Measurements from ENCODE around the gene USP16.

USP16 gene

DNA sequence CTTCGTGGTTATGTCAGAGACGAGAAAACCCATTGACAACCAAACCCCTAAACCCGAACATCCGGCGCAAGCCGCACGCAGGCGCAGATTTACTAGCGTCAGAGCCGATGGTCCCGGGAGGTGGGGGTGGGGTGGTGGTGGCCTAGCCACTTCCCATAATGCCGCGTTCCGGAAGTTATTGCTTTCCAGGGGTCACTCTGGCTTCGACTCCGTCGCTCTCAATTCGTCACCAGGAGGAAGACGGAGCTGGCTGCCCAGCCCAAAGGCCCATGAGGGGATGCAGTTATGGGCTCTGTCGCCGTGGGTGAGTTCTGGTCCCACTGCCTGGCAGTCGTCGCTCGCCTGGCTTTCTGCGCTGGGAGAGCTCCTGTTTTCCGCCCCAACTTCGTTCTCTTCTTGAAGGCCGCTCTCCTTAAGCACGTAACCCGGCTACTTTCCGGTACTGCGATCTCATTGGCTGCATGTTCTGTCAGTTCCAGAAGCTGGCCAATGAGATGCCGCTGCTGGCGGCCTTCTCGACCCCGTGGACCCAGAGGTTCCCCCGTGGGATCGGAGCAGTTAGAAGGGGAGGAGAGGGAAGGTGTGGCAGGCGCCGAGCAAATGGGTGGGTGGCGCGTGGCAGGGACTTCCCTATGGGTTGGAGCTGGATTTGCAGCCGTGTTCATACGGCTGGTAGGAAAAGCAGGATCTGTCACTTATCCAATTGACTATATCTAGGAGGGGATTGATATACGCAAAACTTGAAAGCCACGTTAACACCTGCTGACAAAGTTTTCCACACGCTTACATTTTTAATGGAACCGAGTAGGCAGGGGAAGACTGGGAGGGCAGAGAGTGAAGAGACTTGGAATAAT is at the start of gene USP16:
TSS of gene USP16 (plus strand) at position 195 of the 854 bp plus-strand sequence. CDS start 3,246 bp downstream, outside the sequence.
- Histone ChIP-seq H3K27ac (ENCODE audit: low read length) (peak within 1 kb of the TSS; percentile 87), H3K4me1 (ENCODE audit: low read length) (peaks cover 10% of the 10 kb centered on the region; the same call in 1 of the 2 replicates), H3K36me3 (replicated peaks; ENCODE audit: low read depth, low read length) (peaks cover 5% of the 10 kb centered on the region), H3K27me3 (ENCODE audit: low read depth, low read length) (no peaks in the 10 kb centered on the region), H4K20me1 (ENCODE audit: insufficient read depth, low read length) (no peaks in the 10 kb centered on the region), H3K4me2 (ENCODE audit: low read length) (peak within 1 kb of the TSS; percentile 95), H3K9me3 (ENCODE audit: insufficient read depth, low read length) (no peaks in the 10 kb centered on the region), H2AFZ (ENCODE audit: low read depth, low read length) (peak within 1 kb of the TSS; percentile 87), H3K4me3 (ENCODE audit: low read length) (peak within 1 kb of the TSS; percentile 99), H3K9ac (ENCODE audit: low read length) (peak within 1 kb of the TSS; percentile 90), H3K79me2 (ENCODE audit: low read length) (peaks cover 52% of the 10 kb centered on the region)
- no peak for TF ChIP-seq CTCF (IDR thresholded peaks at IDR 0.05; ENCODE audit: low read depth, low read length)

DNA sequence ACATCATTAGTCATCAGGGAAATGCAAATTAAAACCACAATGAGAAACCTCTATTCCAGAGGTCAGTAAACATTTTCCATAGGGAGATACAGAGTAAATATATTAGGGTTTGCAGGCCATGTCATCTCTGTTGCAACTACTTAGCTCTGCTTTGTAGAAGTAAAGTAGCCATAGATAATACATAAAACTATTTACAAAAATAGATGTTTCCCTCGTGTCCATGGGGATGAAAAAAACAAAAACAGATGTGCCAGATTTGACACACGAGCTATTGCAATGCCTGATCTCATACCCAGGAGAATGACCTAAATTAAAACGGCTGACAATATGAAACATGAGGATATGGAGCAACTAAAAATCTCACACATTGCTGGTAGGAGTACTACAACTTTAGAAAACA is 49.1 kb upstream of the USP16 start:
- no peak overlapping the region for H3K4me2 ChIP-seq (ENCODE audit: low read length)
- no peak overlapping the region for H3K27ac ChIP-seq (ENCODE audit: low read length)
- no peak overlapping the region for H3K4me3 ChIP-seq (ENCODE audit: low read length)
- H2AFZ ChIP-seq (ENCODE audit: low read depth, low read length), result no peak overlapping the region
- H3K4me1 ChIP-seq (ENCODE audit: low read length), result no peaks in the 10 kb centered on the region
- H3K9me3 ChIP-seq (ENCODE audit: insufficient read depth, low read length), result no peaks in the 10 kb centered on the region
- no peak for TF ChIP-seq EZH2phosphoT487 (IDR thresholded peaks at IDR 0.05; ENCODE audit: low read depth)
- no peak for TF ChIP-seq CTCF (IDR thresholded peaks at IDR 0.05; ENCODE audit: low read depth, low read length)
- H4K20me1 ChIP-seq (ENCODE audit: insufficient read depth, low read length), result no peaks in the 10 kb centered on the region
- no peaks in the 10 kb centered on the region for H3K27me3 ChIP-seq (ENCODE audit: low read depth, low read length)
- H3K36me3 ChIP-seq (replicated peaks; ENCODE audit: low read depth, low read length), result peaks cover 14% of the 10 kb centered on the region
- no peaks in the 10 kb centered on the region for H3K79me2 ChIP-seq (ENCODE audit: low read length)
- H3K9ac ChIP-seq (ENCODE audit: low read length), result no peak overlapping the region

- no peaks in the 10 kb centered on the region for H3K4me1 ChIP-seq (ENCODE audit: low read length)
- H3K79me2 ChIP-seq (ENCODE audit: low read length), result no peaks in the 10 kb centered on the region
- H3K36me3 ChIP-seq (replicated peaks; ENCODE audit: low read depth, low read length), result peaks cover 11% of the 10 kb centered on the region
- no peaks in the 10 kb centered on the region for H3K27me3 ChIP-seq (ENCODE audit: low read depth, low read length)
- no peak overlapping the region for H3K4me3 ChIP-seq (ENCODE audit: low read length)
- no peak for TF ChIP-seq CTCF (IDR thresholded peaks at IDR 0.05; ENCODE audit: low read depth, low read length)
- no peak for TF ChIP-seq EZH2phosphoT487 (IDR thresholded peaks at IDR 0.05; ENCODE audit: low read depth)
- H2AFZ ChIP-seq (ENCODE audit: low read depth, low read length), result no peak overlapping the region
- H3K4me2 ChIP-seq (ENCODE audit: low read length), result no peak overlapping the region
- no peaks in the 10 kb centered on the region for H3K9me3 ChIP-seq (ENCODE audit: insufficient read depth, low read length)
- no peaks in the 10 kb centered on the region for H4K20me1 ChIP-seq (ENCODE audit: insufficient read depth, low read length)
- H3K27ac ChIP-seq (ENCODE audit: low read length), result no peak overlapping the region
- no peak overlapping the region for H3K9ac ChIP-seq (ENCODE audit: low read length)
Measured at GRCh38 chr21:28979092-28979491, 45.4 kb upstream of the USP16 start.

DNA sequence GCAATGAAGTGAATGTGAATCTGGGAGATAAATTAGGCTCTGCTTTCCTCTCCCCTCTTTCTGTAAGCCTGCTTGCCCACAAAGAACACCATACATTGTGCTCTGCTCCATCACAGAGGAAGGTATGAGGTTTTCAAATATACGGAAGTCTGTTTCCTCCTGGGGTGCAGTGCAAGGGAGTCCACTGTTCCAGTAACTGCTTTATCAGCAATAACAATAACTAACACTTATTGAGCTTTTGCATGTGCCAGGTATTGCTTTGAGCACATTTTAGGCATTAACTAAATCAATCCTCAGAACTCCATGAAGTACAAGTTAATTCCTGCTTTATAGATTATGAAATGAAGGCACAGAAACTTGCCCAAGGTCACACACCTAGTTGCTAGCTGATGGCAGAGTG is 41.8 kb upstream of the USP16 start:
- Histone ChIP-seq H3K27me3 (ENCODE audit: low read depth, low read length) (no peaks in the 10 kb centered on the region), H2AFZ (ENCODE audit: low read depth, low read length) (no peak overlapping the region), H3K4me2 (ENCODE audit: low read length) (no peak overlapping the region), H3K9me3 (ENCODE audit: insufficient read depth, low read length) (no peaks in the 10 kb centered on the region), H3K4me3 (ENCODE audit: low read length) (no peak overlapping the region), H3K9ac (ENCODE audit: low read length) (no peak overlapping the region), H4K20me1 (ENCODE audit: insufficient read depth, low read length) (no peaks in the 10 kb centered on the region), H3K79me2 (ENCODE audit: low read length) (peaks cover 5% of the 10 kb centered on the region), H3K4me1 (ENCODE audit: low read length) (no peaks in the 10 kb centered on the region), H3K36me3 (replicated peaks; ENCODE audit: low read depth, low read length) (peaks cover 19% of the 10 kb centered on the region), H3K27ac (ENCODE audit: low read length) (no peak overlapping the region)
- no peak for TF ChIP-seq EZH2phosphoT487 (IDR thresholded peaks at IDR 0.05; ENCODE audit: low read depth)
- TF ChIP-seq CTCF (IDR thresholded peaks at IDR 0.05; ENCODE audit: low read depth, low read length), result no peak

Measured in OCI-LY3 (cell line).